Measurements from ENCODE around the gene PDE7B. TPM values are rescaled to one million over a fixed set of nuclear protein-coding genes. Genes with fewer than 3 reads are reported as not detected.

The PDE7B gene
- total and polyA plus RNA-seq, 5 experiments from 2014 or later: 0.12 to 0.49 (median 0.39) TPM

DNA sequence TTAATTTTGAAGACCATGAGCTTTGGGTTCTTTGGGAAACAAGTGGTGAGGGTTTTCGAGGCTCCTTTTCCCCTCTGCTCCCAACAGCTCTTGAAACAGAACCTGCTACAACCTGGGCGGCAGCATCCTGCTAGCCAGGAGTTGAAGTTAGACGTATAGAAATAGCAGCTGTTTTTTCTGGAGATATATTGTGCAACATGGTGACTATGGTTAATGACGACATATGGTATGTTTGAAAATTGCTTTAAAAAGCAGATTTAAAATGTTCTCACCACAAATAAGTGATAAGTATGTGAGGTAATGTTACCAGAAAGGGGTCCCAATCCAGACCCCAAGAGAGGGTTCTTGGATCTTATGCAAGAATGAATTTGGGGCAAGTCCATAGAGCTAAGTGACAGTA, 138.9 kb downstream of the PDE7B start:
- no peaks in the 10 kb centered on the region for H3K27me3 Mint-ChIP-seq
- H3K36me3 Mint-ChIP-seq: peaks cover 0 to 4% (median 0%) of the 10 kb centered on the region in 3 donors
- H3K4me1 Mint-ChIP-seq: no peaks in the 10 kb centered on the region
- DNase-seq (no peak), ATAC-seq (no peak)
- no peak overlapping the region for H3K4me3 Mint-ChIP-seq
- H3K27ac Mint-ChIP-seq: no peak overlapping the region
- POLR2A ChIA-PET: no interaction called here
- peaks cover 0 to 3% (median 0%) of the 10 kb centered on the region in 9 donors for H3K9me3 Mint-ChIP-seq

GRCh38 chr6:135990855-135991464, 139.5 kb downstream of the PDE7B start:
- H3K27ac Mint-ChIP-seq: no peak overlapping the region
- H3K9me3 Mint-ChIP-seq: peaks cover 0 to 3% (median 0%) of the 10 kb centered on the region in 9 donors
- POLR2A ChIA-PET: no interaction called here
- peaks cover 0 to 4% (median 0%) of the 10 kb centered on the region in 3 donors for H3K36me3 Mint-ChIP-seq
- no peaks in the 10 kb centered on the region for H3K27me3 Mint-ChIP-seq
- DNase-seq (no peak), ATAC-seq (no peak)
- H3K4me1 Mint-ChIP-seq: no peaks in the 10 kb centered on the region
- no peak overlapping the region for H3K4me3 Mint-ChIP-seq

GRCh38 chr6:135992739-135993138, 141.2 kb downstream of the PDE7B start:
- Mint-ChIP-seq H3K4me1 (no peaks in the 10 kb centered on the region), H3K4me3 (no peak overlapping the region), H3K9me3 (peaks cover 0 to 3% (median 0%) of the 10 kb centered on the region in 9 donors), H3K27ac (no peak overlapping the region), H3K36me3 (peaks cover 0 to 4% (median 2%) of the 10 kb centered on the region in 3 donors), H3K27me3 (no peaks in the 10 kb centered on the region)
- POLR2A ChIA-PET: no interaction called here
- DNase-seq: no peak
- no peak for ATAC-seq

DNA sequence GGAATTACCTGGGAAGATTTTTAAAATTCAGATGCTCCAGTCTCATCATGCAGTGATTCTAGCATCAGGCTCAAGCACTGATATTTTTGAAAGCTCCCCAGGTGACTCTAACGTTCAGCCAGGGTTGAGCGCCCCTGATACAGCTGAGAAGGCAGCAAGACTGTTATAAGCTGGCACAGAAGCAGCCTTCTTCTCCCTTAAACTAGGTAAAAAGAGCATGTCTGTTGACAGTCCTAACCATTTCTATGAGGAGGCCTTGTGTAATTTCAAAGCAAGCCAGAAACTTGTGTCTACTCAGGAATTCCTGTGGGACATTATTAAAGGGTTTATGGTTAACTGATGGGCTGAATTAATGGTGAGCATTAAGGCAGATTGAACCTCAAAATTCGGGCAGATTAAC, 141.9 kb downstream of the PDE7B start:
- Mint-ChIP-seq H3K9me3 (peaks cover 0 to 3% (median 0%) of the 10 kb centered on the region in 9 donors), H3K4me3 (no peak overlapping the region), H3K4me1 (no peaks in the 10 kb centered on the region), H3K36me3 (peaks cover 0 to 4% (median 2%) of the 10 kb centered on the region in 3 donors), H3K27ac (no peak overlapping the region), H3K27me3 (no peaks in the 10 kb centered on the region)
- DNase-seq (no peak), ATAC-seq (no peak)
- POLR2A ChIA-PET: no interaction called here

GRCh38 chr6:135994857-135995544, 143.5 kb downstream of the PDE7B start:
- Mint-ChIP-seq H3K36me3 (peaks cover 0 to 9% (median 9%) of the 10 kb centered on the region in 3 donors), H3K9me3 (peaks cover 0 to 15% (median 6%) of the 10 kb centered on the region in 9 donors), H3K4me3 (no peak overlapping the region), H3K27me3 (peaks cover 0 to 8% (median 2%) of the 10 kb centered on the region in 5 donors), H3K27ac (no peak overlapping the region), H3K4me1 (no peaks in the 10 kb centered on the region)
- POLR2A ChIA-PET: no interaction called here
- no peak for DNase-seq
- no peak for ATAC-seq

GRCh38 chr6:135995545-135995898, 144.0 kb downstream of the PDE7B start:
- no peak for DNase-seq
- Mint-ChIP-seq H3K27me3 (peaks cover 0 to 12% (median 2%) of the 10 kb centered on the region in 5 donors), H3K4me1 (no peaks in the 10 kb centered on the region), H3K4me3 (no peak overlapping the region), H3K27ac (no peak overlapping the region), H3K36me3 (peaks cover 0 to 14% (median 7%) of the 10 kb centered on the region in 3 donors), H3K9me3 (peaks cover 0 to 20% (median 7%) of the 10 kb centered on the region in 9 donors)
- no peak for ATAC-seq
- POLR2A ChIA-PET: no interaction called here

DNA sequence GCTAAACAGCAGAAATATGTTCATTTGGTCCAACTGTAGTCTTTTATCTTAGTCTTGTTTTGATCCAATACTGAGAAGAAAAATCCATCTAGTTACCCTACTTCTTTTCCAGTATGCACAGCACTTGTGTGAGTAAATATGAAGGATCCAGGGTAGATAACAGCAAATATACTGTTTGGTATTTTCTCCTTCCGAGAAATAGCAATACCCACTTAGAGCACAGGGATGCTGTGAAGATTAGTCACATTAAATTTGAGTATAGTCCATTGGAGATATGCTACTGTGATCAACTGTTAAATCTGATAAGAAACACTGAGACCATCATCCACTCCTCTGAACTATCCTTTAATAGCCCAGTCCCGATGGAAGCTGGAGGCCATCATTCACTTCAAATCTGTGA, 145.2 kb downstream of the PDE7B start:
- H3K4me3 Mint-ChIP-seq: no peak overlapping the region
- peaks cover 0 to 12% (median 2%) of the 10 kb centered on the region in 5 donors for H3K27me3 Mint-ChIP-seq
- H3K9me3 Mint-ChIP-seq: peaks cover 0 to 22% (median 7%) of the 10 kb centered on the region in 9 donors
- H3K36me3 Mint-ChIP-seq: peaks cover 0 to 14% (median 5%) of the 10 kb centered on the region in 3 donors
- no peaks in the 10 kb centered on the region for H3K4me1 Mint-ChIP-seq
- ATAC-seq: no peak
- DNase-seq: no peak
- POLR2A ChIA-PET: no interaction called here
- no peak overlapping the region for H3K27ac Mint-ChIP-seq

- H3K36me3 Mint-ChIP-seq: peaks cover 0 to 14% (median 5%) of the 10 kb centered on the region in 3 donors
- H3K27ac Mint-ChIP-seq: no peak overlapping the region
- no peak for DNase-seq
- H3K9me3 Mint-ChIP-seq: peaks cover 0 to 22% (median 7%) of the 10 kb centered on the region in 9 donors
- H3K4me1 Mint-ChIP-seq: no peaks in the 10 kb centered on the region
- POLR2A ChIA-PET: no interaction called here
- no peak overlapping the region for H3K4me3 Mint-ChIP-seq
- H3K27me3 Mint-ChIP-seq: peaks cover 0 to 12% (median 2%) of the 10 kb centered on the region in 5 donors
- ATAC-seq: no peak
Observed at GRCh38 chr6:135999393-135999792, 147.9 kb downstream of the PDE7B start.

DNA sequence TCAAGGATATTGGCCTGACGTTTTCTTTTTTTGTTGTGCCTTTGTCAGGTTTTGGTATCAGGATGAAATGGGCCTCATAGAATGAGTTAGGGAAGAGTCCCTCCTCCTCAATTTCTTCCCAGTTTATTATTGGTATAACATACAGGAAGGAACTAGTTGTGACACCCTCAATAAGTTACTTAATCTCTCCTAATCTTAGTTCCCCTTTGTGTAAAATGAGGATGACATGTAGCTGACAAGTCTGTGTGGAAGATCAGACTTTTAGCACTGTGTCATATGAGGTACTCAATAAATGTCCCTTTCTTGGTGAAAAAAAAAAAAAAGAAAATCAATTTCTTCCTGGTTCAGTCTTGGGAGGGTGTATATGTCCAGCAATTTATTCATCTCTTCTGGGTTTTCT, 155.8 kb downstream of the PDE7B start:
- DNase-seq: no peak
- no peak overlapping the region for H3K27ac Mint-ChIP-seq
- H3K27me3 Mint-ChIP-seq: no peaks in the 10 kb centered on the region
- H3K9me3 Mint-ChIP-seq: peaks cover 0 to 20% (median 10%) of the 10 kb centered on the region in 9 donors
- no peak overlapping the region for H3K4me3 Mint-ChIP-seq
- no peak for ATAC-seq
- POLR2A ChIA-PET: no interaction called here
- peaks cover 0 to 2% (median 0%) of the 10 kb centered on the region in 4 donors for H3K4me1 Mint-ChIP-seq
- peaks cover 0 to 6% (median 2%) of the 10 kb centered on the region in 3 donors for H3K36me3 Mint-ChIP-seq

DNA sequence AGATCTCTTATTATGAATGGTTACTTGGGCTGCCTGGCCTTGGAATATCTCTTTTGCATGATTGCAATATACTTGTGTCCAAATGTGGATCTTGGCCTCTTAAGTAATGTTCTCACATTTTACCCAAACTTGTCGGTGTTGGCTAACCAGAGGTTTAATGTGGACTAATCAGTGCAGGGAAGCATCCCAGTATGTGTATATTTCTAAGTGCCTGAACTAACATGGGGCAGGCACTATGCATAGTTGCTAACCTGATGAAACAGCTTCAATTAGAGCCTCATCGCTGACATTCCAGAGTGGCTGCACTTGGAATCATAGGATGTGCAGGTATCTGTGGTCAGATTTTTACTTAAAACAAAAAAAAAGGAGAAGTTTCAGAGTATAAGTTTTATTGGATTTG, 160.0 kb downstream of the PDE7B start:
- no peak overlapping the region for H3K4me3 Mint-ChIP-seq
- no peak for DNase-seq

GRCh38 chr6:136012198-136012887, 160.8 kb downstream of the PDE7B start:
- Mint-ChIP-seq H3K9me3 (peaks cover 0 to 10% (median 6%) of the 10 kb centered on the region in 9 donors), H3K36me3 (peaks cover 0 to 6% (median 2%) of the 10 kb centered on the region in 3 donors), H3K27me3 (no peaks in the 10 kb centered on the region), H3K27ac (no peak overlapping the region), H3K4me3 (no peak overlapping the region), H3K4me1 (no peaks in the 10 kb centered on the region)
- ATAC-seq: no peak
- no peak for DNase-seq
- POLR2A ChIA-PET: no interaction called here

More for the DNA sequence above, 160.0 kb downstream of the PDE7B start:
- Mint-ChIP-seq H3K27me3 (no peaks in the 10 kb centered on the region), H3K36me3 (peaks cover 0 to 6% (median 2%) of the 10 kb centered on the region in 3 donors), H3K4me1 (peaks cover 0 to 2% (median 0%) of the 10 kb centered on the region in 4 donors), H3K9me3 (peaks cover 0 to 17% (median 6%) of the 10 kb centered on the region in 9 donors), H3K27ac (no peak overlapping the region)
- ATAC-seq: no peak
- POLR2A ChIA-PET: no interaction called here

GRCh38 chr6:136012943-136013342, 161.4 kb downstream of the PDE7B start:
- Mint-ChIP-seq H3K9me3 (peaks cover 0 to 8% (median 2%) of the 10 kb centered on the region in 9 donors), H3K27ac (no peak overlapping the region), H3K27me3 (no peaks in the 10 kb centered on the region), H3K36me3 (peaks cover 0 to 6% (median 2%) of the 10 kb centered on the region in 3 donors), H3K4me1 (no peaks in the 10 kb centered on the region), H3K4me3 (no peak overlapping the region)
- no peak for ATAC-seq
- no peak for DNase-seq
- POLR2A ChIA-PET: no interaction called here

Measured in naive thymus-derived CD8-positive, alpha-beta T cell (primary cell).